ENCODE measurements around the gene SPINK9.
A peak's percentile ranks its signal among the peaks of the same experiment; 100 is the strongest.

SPINK9 gene, protein sequence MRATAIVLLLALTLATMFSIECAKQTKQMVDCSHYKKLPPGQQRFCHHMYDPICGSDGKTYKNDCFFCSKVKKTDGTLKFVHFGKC

DNA sequence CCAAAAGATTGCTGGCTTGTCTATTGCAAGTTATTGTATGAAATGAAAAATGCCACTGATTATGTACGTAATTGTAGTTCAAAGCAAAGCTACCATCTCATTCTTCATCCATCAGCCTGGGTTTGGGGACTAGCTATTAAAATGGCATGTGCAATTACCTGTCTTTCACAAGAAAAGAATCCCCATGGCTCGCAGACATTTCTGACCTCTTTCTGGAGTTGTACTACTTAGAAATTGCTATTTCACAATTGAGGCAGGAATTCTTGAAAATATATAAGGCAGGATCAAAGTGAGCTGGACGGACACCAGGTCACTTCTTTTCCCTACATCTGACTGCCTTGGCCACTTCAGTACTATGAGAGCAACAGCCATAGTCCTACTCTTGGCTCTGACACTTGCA is at the start of gene SPINK9:
Gene SPINK9 (plus strand): TSS at position 301 of the 400 bp plus-strand sequence. CDS start 55 bp downstream, at position 356.
- DNase-seq: no peak

DNA sequence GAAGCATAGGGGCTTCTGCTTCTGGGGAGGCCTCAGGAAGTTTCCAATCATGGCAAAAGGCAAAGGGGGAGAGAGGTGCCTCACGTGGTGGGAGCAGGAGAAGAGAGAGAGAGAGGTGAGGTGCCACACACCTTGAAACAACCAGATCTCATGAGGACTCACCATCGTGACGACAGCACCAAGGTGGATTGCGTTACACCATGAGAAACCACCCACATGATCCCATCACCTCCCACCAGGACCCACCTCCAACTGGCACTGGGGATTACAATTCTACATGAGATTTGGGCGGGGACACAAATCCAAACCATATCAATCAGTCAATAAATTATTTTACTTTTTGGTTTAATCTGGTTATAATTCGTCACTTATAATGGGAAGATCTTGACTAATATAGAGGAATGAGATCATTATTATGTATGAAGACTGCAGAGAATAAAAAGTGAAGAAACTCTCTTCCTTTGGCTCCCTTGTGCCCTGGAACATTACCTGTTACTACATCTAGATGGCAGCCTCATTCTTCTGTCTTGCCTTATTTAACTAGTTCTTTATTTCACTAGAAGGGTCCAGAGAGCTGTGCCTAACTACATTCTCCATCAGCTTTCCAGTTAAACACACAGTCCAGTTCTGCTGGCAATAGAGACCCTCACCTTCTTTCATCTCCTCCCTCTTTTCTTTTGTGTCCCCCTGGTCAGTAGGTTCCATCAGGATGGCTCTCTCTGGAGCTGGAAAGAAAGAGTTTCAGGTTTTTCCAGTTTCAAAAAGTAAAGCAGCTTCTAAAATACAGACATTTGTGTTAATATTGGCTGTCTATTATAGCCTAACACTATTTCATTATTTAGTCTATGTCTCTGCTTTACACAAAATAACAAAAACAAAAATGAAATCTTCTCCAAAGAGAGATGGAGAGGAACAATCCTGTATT is 44.8 kb upstream of the SPINK9 start:
- no peak for DNase-seq

DNA sequence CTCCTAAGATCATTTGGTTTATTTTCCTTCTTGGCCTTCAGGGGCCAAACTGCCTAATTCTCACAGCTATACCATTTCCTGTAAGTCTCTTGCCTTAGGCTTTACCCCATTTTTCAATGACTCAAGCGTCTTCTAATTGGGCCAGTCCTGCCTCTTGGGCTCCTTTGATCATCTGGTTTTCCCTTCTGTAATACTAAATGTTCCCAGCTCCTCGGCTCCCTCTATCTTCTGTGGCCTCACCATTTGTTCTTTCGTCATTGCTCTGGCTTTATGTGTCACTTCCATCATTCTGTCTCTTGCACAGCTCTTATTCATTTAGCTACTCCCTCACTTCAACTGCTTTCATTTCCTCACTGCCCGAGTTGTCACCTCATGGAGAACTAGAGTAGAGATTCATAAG is 37.6 kb upstream of the SPINK9 start:
- no peak for DNase-seq

DNA sequence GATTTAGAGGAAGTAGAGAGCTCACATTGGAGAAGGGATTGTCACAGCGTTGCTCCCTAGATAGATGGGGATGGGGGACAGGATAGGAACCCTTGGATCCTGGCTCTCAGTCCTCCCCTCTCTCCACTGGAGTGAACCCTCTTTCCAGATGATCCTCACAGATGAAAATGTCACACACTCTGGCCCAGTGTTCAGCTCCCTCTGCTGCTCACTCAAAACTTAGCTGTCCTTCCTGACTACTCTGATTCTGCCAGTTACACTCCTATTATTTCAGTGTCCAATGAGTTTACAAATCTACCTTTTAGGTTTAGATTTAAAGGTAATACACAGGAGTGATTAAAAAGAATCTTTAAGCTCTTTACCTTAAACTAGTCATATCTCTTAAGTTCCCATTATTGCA is 28.9 kb upstream of the SPINK9 start:
- DNase-seq: no peak

DNA sequence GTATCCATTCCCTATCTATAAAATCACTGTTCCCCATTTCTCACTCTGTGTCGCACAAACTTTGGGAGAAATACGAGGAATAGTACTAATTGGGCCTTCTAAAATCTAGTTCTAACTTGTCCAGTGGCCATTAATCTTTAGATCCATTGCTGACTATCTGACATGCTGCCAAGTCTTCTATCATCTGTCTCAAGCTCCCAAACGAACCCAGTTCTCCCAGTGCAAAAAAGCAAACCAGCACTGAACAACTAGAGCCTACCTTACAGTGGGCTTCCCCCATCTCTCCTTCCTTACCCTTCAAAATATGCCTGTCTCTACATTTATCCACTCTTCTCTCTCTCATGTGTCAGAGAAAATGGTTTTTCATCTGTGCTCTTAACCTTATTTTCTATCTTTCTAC is 26.3 kb upstream of the SPINK9 start:
- DNase-seq: no peak

DNA sequence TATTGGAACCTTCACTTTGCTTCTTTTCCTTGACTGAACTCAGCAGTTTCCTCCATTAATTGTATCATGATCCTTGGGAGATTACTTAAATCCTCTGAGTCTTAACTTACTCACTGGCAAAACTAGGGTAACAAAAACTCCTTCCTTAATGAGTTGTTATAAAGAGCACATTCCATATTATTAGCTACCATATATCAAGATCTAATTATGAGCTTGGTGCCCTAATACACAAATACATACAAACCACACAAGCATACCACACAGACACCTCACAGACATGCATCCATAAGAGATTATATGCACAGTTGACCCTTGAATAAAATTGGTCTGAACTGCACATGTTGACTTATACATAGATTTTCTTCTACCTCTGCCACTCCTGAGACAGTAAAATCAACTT is 25.6 kb upstream of the SPINK9 start:
- DNase-seq: no peak

DNA sequence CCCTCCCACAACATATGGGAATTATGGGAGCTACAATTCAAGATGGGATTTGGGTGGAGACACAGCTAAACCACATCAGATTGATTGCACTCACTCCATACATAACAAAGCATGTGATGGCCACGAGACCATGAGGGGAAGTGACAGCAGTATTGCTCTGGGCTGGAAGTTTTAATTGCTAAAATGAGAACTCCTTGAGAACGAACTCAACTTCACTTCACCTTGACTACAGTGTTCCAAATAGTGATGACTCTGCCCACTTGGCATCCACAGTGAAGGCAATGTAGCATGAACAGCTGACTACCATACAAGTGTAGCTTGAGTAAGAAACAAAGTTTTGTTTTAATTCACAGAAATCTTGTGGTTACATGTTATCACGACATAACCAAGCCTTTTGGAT is 23.9 kb upstream of the SPINK9 start:
- no peak for DNase-seq

DNA sequence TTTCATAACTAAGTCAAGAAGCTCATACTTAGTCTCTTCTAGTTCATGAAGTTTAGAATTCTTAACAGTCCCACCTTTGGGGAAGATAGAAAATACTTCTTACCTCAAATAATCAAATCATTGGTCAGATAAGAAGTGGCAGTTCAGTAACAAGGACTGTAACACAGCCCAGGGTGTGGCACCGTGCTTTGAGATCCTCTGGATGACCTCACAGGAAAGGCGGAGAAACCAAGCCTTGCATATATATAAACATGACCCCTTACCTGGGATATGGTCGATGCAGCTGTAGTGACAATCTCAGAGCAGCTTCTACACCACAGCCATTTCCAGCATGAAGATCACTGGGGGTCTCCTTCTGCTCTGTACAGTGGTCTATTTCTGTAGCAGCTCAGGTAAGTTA is 23.2 kb upstream of the SPINK9 start, which contains the start of gene SPINK7:
Gene SPINK7 (plus strand): TSS at position 271 of the 400 bp plus-strand sequence. CDS start 61 bp downstream, at position 332.
- DNase-seq: no peak

DNA sequence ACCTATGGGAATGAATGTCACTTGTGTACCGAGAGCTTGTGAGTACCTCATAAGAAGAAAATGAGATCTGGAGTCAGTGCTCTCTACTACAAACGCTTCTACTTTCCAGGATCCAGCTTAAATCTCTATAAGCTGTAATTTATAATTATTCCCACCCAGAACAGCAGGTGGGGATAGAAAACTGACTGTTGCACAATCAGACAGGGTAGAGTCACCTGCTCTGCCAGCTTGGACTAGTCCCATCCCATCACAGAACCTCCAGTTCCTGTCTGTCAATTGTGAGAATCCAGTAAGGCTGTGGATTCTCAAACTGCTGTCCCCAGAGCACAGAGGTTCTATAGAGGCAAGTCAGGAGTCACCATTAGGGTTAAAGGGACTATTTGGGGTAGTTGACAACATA is 21.2 kb upstream of the SPINK9 start:
- no peak for DNase-seq

DNA sequence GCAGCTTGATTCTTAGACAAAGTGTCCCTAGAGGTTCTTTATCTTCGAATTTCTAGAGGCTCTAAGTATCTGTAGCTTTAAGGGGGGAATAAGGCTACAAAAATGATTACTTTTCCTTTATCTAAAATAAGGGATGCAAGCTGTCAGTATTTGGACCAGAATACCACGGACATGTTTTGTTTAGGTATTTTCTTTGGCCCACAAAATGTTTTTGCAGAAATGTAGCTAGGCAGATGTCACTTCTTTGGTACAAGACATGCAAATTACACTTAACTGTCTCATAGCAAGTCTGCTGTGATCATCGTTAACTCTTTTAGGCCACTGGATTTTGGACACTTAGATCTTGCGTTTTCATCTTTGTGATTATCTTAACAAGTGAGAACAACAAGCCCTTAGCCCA is 20.6 kb upstream of the SPINK9 start:
- DNase-seq: no peak

DNA sequence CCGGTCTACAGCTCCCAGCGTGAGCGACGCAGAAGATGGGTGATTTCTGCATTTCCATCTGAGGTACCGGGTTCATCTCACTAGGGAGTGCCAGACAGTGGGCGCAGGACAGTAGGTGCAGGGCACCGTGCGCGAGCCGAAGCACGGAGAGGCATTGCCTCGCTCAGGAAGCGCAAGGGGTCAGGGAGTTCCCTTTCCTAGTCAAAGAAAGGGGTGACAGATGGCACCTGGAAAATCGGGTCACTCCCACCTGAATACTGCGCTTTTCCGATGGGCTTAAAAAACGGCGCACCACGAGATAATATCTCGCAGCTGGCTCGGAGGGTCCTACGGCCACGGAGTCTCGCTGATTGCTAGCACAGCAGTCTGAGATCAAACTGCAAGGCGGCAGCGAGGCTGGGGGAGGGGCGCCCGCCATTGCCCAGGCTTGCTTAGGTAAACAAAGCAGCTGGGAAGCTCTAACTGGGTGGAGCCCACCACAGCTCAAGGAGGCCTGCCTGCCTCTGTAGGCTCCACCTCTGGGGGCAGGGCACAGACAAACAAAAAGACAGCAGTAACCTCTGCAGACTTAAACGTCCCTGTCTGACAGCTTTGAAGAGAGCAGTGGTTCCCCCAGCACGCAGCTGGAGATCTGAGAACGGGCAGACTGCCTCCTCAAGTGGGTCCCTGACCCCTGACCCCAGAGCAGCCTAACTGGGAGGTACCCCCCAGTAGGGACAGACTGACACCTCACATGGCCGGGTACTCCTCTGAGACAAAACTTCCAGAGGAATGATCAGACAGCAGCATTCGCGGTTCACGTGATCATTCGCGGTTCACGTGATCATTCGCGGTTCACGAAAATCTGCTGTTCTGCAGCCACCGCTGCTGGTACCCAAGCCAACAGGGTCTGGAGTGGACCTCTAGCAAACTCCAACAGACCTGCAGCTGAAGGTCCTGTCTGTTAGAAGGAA is 15.1 kb upstream of the SPINK9 start:
- DNase-seq: peak; percentile 3

DNA sequence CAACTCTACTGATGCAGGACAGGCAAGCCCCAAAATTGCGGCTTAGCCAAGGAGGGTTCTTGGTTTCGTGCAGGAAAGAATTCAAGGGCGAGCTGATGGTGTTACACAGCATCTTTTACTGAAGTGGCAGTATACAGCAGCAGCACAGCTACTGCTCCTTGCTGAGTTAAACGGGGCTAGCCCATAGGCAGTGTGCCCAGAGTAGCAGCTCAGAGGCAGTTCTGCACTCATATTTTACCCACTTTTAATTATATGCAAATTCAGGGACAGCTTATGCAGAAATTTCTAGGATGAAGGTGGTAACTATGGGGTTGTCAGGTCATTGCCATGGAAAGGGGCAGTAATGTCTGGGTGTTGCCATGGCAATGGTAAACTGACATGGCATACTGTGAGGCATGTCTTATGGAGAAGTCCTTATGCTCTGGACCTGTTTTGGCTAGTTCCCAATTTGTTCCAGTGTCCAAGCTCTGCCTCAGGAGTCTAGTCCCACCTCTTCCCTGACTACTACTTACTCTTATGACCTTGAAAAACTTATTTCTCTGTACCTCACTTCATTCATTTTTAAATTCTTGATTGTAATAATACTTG is 2.0 kb upstream of the SPINK9 start:
- no peak for DNase-seq

DNA sequence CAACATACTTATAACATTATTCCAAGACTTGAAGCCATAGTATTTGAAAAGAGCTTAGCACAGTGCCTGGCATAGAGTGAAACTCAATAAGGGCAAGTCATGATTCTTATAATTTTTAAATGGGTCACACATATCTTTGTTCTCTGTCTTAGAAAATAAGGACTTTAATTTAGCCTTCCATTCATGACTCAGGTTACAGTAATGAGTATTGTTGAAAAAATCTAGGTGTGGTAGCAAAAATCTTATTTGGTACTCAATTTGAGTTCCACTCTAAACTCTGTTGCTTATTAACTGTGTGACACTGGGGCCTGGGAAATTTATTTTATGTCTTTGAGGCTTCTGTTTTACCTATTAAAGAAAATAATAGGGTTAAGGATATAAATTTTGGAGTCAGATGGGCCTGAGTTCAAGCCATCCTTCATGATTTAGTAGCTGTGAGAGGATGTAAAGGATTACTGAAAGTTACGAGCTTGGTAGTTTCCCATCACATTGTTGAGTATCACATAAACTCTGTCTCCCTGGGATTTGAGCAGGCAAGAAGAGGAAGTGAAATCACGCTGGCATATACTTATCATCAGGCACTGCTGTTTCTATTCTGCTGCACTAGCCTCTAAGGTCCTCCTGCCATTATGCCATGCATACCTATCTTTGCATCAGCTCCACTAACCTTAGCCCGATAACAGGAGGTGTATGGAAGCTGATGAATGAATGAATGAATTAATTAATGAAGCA is 1.5 kb downstream of the SPINK9 start:
- no peak for DNase-seq

DNA sequence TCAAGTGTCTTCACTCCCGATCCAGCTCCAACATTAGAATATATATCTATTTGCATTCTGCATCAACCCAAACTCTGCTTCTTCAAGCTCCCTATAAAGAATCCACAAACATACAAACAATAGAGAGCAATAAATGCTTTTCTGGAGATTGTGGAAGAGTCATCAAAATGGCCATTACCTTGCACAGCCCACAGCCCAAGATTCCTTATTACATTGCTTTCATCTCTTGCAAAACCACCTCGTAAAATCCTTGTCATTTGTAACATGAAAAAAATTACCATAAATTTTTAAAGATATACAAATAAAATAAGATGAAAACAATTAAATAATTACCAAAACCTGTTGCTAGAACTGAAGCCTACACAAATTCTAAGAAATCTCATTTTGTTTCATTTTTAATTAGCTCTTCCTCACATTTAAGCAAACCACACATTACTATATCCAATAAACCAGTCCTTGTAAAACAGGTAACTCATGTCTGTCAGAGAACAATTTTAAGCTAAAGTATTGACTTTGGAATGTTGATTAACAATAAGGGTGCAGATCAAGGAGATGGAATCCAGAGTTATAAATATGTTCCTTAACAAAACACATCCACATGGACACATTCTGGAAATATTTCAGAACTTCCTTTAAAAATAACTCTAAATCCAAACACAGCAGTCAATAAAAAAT is 7.1 kb downstream of the SPINK9 start:
- DNase-seq: no peak

DNA sequence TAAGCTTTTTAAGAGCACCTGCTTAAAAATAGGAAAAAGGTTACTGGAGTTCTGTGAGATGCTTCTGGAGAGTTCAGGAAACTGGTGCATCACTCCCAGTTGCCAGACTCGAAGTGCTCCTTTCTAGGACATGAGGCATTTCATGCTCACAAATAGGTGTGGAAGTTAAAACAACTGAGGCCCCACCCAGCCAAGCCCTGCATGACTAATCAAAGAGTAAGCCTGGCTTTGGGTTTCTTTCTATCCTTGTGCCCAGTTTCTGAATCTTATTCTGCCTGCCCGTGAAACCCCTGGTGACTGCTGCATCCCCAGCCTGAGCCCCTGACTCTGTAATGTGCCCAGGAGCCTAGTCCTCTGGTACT is 7.7 kb downstream of the SPINK9 start:
- DNase-seq: no peak

DNA sequence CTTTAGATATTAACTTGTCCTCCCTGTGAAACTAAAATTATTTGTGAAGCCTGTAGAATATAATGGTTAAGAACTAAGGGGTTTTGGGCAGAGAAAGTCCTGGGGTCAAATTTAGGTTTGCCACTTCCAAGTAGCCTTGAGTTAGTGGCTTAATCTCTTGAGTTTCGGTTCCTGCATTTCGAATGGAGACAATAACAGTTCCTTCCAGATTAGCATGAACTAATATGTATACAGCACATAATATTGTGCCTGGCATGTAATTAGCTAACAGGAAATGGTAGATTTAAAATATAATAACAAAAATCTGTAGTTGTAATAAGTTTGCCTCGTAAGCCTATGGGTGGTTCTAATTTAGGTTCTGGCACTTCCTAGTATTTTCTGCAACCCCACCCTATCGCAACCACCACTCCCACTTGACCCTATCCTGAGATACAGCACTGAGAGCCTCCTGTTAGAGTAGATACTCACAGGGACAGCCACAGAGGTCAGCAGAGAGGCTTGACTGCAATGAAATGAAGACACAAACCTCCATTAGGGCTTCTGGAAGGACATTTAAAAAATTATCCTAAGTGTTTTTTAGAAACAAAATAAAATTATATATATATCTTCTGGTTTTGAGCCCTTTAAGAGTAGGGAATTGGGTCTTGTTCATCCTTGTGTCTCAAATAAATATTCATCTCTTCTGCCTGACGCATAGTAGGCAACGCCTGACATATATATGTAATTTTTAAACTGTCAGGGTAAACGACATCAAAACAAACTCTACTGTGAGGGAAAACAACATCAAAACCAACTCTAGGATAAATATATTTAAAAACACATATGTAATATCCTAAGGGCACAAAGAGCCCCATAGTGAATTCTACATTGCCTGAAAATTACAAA is 8.5 kb downstream of the SPINK9 start:
- DNase-seq: no peak

DNA sequence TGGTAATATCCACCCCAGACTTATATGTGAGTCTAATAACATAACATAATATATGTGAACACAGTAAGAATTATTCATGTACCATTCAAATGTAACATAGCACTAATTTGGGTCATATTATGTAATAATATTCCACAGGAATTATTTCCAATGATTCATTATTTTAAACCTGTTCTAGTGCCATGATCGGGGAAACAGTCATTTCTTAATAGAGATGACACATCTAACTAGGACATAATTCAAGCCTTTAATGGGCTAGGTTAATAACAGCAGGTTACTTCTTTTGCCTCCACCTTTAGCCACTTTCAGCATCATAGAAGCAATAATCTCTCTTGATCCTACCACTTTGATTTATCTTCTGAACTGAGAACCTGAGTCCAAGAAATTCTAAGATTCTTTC is 12.3 kb downstream of the SPINK9 start:
- DNase-seq: no peak

DNA sequence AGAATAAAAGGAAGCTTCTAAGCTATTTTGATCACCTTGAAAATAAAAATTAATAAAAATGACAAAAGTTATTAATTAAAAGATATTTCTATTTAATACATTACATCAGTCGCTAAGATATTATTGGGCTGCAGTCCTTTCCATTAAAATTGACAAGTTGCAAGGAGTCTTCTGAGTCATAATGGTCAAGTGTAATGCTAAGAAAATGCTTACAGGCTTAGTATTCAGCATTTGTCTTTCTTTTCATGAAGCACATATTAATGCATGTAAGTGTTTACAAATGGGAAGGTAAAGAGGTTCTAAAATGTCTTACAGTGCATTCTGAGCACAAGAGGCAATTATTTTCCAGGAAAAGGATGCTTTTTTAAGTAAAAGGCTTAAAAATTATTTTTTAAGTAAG is 17.3 kb downstream of the SPINK9 start:
- no peak for DNase-seq

DNA sequence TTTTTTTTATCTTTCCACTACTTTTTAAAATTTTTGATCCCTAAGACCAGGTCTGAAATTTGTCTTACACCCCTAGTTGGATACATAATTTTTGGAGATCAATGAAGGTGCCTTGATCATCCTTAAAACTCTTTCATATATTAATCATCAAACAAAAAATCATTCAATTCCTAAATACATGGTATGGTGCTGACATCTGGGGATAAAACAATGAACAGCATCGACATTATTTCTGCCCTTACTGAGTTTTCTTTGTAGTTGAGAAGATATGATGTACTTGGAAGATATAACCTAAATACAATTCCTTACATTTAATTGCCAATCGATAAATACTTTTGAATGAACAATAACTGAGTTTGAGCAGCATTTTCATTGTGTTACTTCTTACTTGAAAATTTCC is 18.3 kb downstream of the SPINK9 start:
- no peak for DNase-seq

DNA sequence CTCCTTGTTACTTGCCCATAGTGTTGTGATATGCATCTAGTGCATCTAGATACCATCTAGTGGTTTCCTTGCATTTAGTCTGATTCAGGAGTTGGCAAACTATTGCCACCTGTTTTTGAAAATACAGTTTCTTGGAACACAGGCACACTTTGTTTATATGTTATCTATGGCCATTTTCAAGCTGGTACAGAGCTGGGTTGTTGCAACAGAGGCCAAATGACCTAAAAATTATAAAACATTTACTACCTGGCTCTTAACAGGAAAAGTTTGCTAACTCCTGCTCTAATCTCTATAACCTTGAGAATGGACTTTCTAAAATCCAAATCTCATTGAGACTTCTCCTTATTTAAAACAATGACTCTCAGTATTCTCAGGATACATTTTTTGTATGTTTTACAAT is 29.0 kb downstream of the SPINK9 start:
- DNase-seq: no peak

DNA sequence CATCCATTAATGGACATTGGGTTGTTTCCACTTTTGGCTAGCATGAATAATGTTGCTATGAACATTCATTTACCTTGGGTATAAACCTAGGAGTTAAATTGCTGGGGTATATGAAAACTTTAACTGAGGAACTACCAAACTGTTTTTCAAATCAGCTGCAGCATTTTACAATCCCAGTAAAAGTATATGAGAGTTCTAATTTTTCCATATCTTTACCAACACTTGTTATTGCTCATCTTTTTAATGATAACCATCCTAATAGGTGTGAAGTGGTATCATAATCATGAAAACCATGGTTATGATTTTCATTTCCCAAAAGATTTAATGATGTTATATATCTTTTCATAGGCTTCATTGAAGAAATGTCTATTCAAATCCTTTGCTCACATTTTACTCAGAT is 32.9 kb downstream of the SPINK9 start:
- DNase-seq: no peak
